ENCODE data around the gene ZNF385D.

Gene ZNF385D

GRCh38 chr3:21414506-21414905, 336.5 kb downstream of the ZNF385D start:
- Histone ChIP-seq H3K4ac (ENCODE audit: low read depth in 1 of 2, low read length in 2 of 2) (no peak overlapping the region), H3K23ac (ENCODE audit: low read length in 2 of 2) (no peak overlapping the region), H2AK5ac (ENCODE audit: low read length, severe bottlenecking) (no peak overlapping the region), H3K79me1 (replicated peaks; ENCODE audit: low read length, poor library complexity, severe bottlenecking) (no peaks in the 10 kb centered on the region), H2BK12ac (ENCODE audit: low read length in 2 of 2) (no peak overlapping the region), H3K27ac (ENCODE audit: low read length, poor library complexity, severe bottlenecking) (no peak overlapping the region), H3K36me3 (ENCODE audit: control insufficient read depth in 1 of 2, insufficient read depth in 2 of 2, low read depth in 1 of 2, low read length in 2 of 2) (no peaks in the 10 kb centered on the region), H3K9me3 (ENCODE audit: control insufficient read depth, low read length) (no peaks in the 10 kb centered on the region), H3K4me1 (ENCODE audit: control insufficient read depth, insufficient read depth, low read depth, low read length) (no peaks in the 10 kb centered on the region), H3K4me3 (ENCODE audit: insufficient read depth in 1 of 2, low read depth in 1 of 2, low read length in 2 of 2) (no peak overlapping the region), H4K91ac (ENCODE audit: low read length) (no peak overlapping the region), H3K9ac (ENCODE audit: low read length) (no peak overlapping the region), H2AFZ (ENCODE audit: low read depth, low read length) (no peak overlapping the region), H2BK15ac (ENCODE audit: low read depth, poor library complexity, severe bottlenecking) (no peak overlapping the region), H3K4me2 (ENCODE audit: low read length, poor library complexity, severe bottlenecking) (no peak overlapping the region), H2BK5ac (ENCODE audit: low read depth, low read length, poor library complexity, severe bottlenecking) (no peak overlapping the region), H3K18ac (ENCODE audit: low read depth in 1 of 2, low read length in 2 of 2) (no peak overlapping the region), H2BK120ac (ENCODE audit: low read depth, low read length) (no peak overlapping the region), H3K27me3 (ENCODE audit: control insufficient read depth in 1 of 2, insufficient read depth in 1 of 2, low read length in 2 of 2) (no peaks in the 10 kb centered on the region), H3K14ac (ENCODE audit: low read length in 2 of 2) (no peak overlapping the region), H4K8ac (ENCODE audit: low read length) (no peak overlapping the region)
- WGBS, result 70% methylated on average over 4 of the region's 4 CpGs
- DNase-seq, result no peak

- Histone ChIP-seq H3K4me3 (ENCODE audit: insufficient read depth in 1 of 2, low read depth in 1 of 2, low read length in 2 of 2) (no peak overlapping the region), H4K91ac (ENCODE audit: low read length) (no peak overlapping the region), H2BK5ac (ENCODE audit: low read depth, low read length, poor library complexity, severe bottlenecking) (no peak overlapping the region), H3K36me3 (ENCODE audit: control insufficient read depth in 1 of 2, insufficient read depth in 2 of 2, low read depth in 1 of 2, low read length in 2 of 2) (no peaks in the 10 kb centered on the region), H3K23ac (ENCODE audit: low read length in 2 of 2) (no peak overlapping the region), H3K4me1 (ENCODE audit: control insufficient read depth, insufficient read depth, low read depth, low read length) (peaks cover 1% of the 10 kb centered on the region), H2AK5ac (ENCODE audit: low read length, severe bottlenecking) (no peak overlapping the region), H2AFZ (ENCODE audit: low read depth, low read length) (no peak overlapping the region), H3K9ac (ENCODE audit: low read length) (no peak overlapping the region), H2BK15ac (ENCODE audit: low read depth, poor library complexity, severe bottlenecking) (no peak overlapping the region), H2BK12ac (ENCODE audit: low read length in 2 of 2) (no peak overlapping the region), H3K18ac (ENCODE audit: low read depth in 1 of 2, low read length in 2 of 2) (no peak overlapping the region), H3K79me1 (replicated peaks; ENCODE audit: low read length, poor library complexity, severe bottlenecking) (no peaks in the 10 kb centered on the region), H4K8ac (ENCODE audit: low read length) (no peak overlapping the region), H3K4me2 (ENCODE audit: low read length, poor library complexity, severe bottlenecking) (no peak overlapping the region), H3K27ac (ENCODE audit: low read length, poor library complexity, severe bottlenecking) (no peak overlapping the region), H2BK120ac (ENCODE audit: low read depth, low read length) (no peak overlapping the region), H3K9me3 (ENCODE audit: control insufficient read depth, low read length) (no peaks in the 10 kb centered on the region), H3K27me3 (ENCODE audit: control insufficient read depth in 1 of 2, insufficient read depth in 1 of 2, low read length in 2 of 2) (no peaks in the 10 kb centered on the region), H3K4ac (ENCODE audit: low read depth in 1 of 2, low read length in 2 of 2) (no peak overlapping the region), H3K14ac (ENCODE audit: low read length in 2 of 2) (no peak overlapping the region)
- DNase-seq, result no peak
- 0% methylated on average over 1 of the region's 1 CpG for WGBS
Observed at GRCh38 chr3:21411058-21411457, 340.0 kb downstream of the ZNF385D start.

- Histone ChIP-seq H3K27me3 (ENCODE audit: control insufficient read depth in 1 of 2, insufficient read depth in 1 of 2, low read length in 2 of 2) (no peaks in the 10 kb centered on the region), H3K9me3 (ENCODE audit: control insufficient read depth, low read length) (peaks cover 4% of the 10 kb centered on the region), H3K4me1 (ENCODE audit: control insufficient read depth, insufficient read depth, low read depth, low read length) (peaks cover 1% of the 10 kb centered on the region), H3K27ac (ENCODE audit: low read length, poor library complexity, severe bottlenecking) (no peak overlapping the region), H3K9ac (ENCODE audit: low read length) (no peak overlapping the region), H3K14ac (ENCODE audit: low read length in 2 of 2) (no peak overlapping the region), H3K4ac (ENCODE audit: low read depth in 1 of 2, low read length in 2 of 2) (no peak overlapping the region), H2AFZ (ENCODE audit: low read depth, low read length) (no peak overlapping the region), H3K79me1 (replicated peaks; ENCODE audit: low read length, poor library complexity, severe bottlenecking) (no peaks in the 10 kb centered on the region), H2BK12ac (ENCODE audit: low read length in 2 of 2) (no peak overlapping the region), H2BK120ac (ENCODE audit: low read depth, low read length) (no peak overlapping the region), H2AK5ac (ENCODE audit: low read length, severe bottlenecking) (no peak overlapping the region), H2BK5ac (ENCODE audit: low read depth, low read length, poor library complexity, severe bottlenecking) (no peak overlapping the region), H3K4me3 (ENCODE audit: insufficient read depth in 1 of 2, low read depth in 1 of 2, low read length in 2 of 2) (no peak overlapping the region), H4K91ac (ENCODE audit: low read length) (no peak overlapping the region), H2BK15ac (ENCODE audit: low read depth, poor library complexity, severe bottlenecking) (no peak overlapping the region), H3K23ac (ENCODE audit: low read length in 2 of 2) (no peak overlapping the region), H4K8ac (ENCODE audit: low read length) (no peak overlapping the region), H3K18ac (ENCODE audit: low read depth in 1 of 2, low read length in 2 of 2) (no peak overlapping the region), H3K36me3 (ENCODE audit: control insufficient read depth in 1 of 2, insufficient read depth in 2 of 2, low read depth in 1 of 2, low read length in 2 of 2) (no peaks in the 10 kb centered on the region), H3K4me2 (ENCODE audit: low read length, poor library complexity, severe bottlenecking) (no peak overlapping the region)
- no peak for DNase-seq
- 42% methylated on average over 1 of the region's 2 CpGs for WGBS
Observed at GRCh38 chr3:21409401-21409800, 341.6 kb downstream of the ZNF385D start.

- Histone ChIP-seq H3K36me3 (ENCODE audit: control insufficient read depth in 1 of 2, insufficient read depth in 2 of 2, low read depth in 1 of 2, low read length in 2 of 2) (no peaks in the 10 kb centered on the region), H3K27me3 (ENCODE audit: control insufficient read depth in 1 of 2, insufficient read depth in 1 of 2, low read length in 2 of 2) (no peaks in the 10 kb centered on the region), H3K23ac (ENCODE audit: low read length in 2 of 2) (no peak overlapping the region), H4K91ac (ENCODE audit: low read length) (no peak overlapping the region), H2BK5ac (ENCODE audit: low read depth, low read length, poor library complexity, severe bottlenecking) (no peak overlapping the region), H4K8ac (ENCODE audit: low read length) (no peak overlapping the region), H2AK5ac (ENCODE audit: low read length, severe bottlenecking) (no peak overlapping the region), H3K9ac (ENCODE audit: low read length) (no peak overlapping the region), H3K4me3 (ENCODE audit: insufficient read depth in 1 of 2, low read depth in 1 of 2, low read length in 2 of 2) (no peak overlapping the region), H3K27ac (ENCODE audit: low read length, poor library complexity, severe bottlenecking) (no peak overlapping the region), H2BK12ac (ENCODE audit: low read length in 2 of 2) (no peak overlapping the region), H3K4me2 (ENCODE audit: low read length, poor library complexity, severe bottlenecking) (no peak overlapping the region), H3K79me1 (replicated peaks; ENCODE audit: low read length, poor library complexity, severe bottlenecking) (no peaks in the 10 kb centered on the region), H3K9me3 (ENCODE audit: control insufficient read depth, low read length) (peaks cover 7% of the 10 kb centered on the region), H2BK15ac (ENCODE audit: low read depth, poor library complexity, severe bottlenecking) (no peak overlapping the region), H3K14ac (ENCODE audit: low read length in 2 of 2) (no peak overlapping the region), H2BK120ac (ENCODE audit: low read depth, low read length) (no peak overlapping the region), H3K4me1 (ENCODE audit: control insufficient read depth, insufficient read depth, low read depth, low read length) (peaks cover 1% of the 10 kb centered on the region), H3K4ac (ENCODE audit: low read depth in 1 of 2, low read length in 2 of 2) (no peak overlapping the region), H3K18ac (ENCODE audit: low read depth in 1 of 2, low read length in 2 of 2) (no peak overlapping the region), H2AFZ (ENCODE audit: low read depth, low read length) (no peak overlapping the region)
- DNase-seq, result no peak
- no CpG with 5 or more reads among the region's 1 CpG for WGBS
Observed at GRCh38 chr3:21407743-21408142, 343.3 kb downstream of the ZNF385D start.
